Uterus (tissue), 4 donors: ENCODE data around the gene PDX1. TPM values are rescaled to one million over a fixed set of nuclear protein-coding genes. Genes with fewer than 3 reads are reported as not detected.

ENCODE experiments used
- DNase-seq, 2 donors: peaks; one replicate each; pipeline ENCODE4 v3.0.0-alpha.2; 2019 to 2020
- H3K27ac ChIP-seq, 2 donors: fragments of 200-600 bp; sonication (generic); 1 replicate in 1 of 2; 2 replicates in 1 of 2; pipeline ENCODE4 v1.5.1; 2016 to 2018
- H3K27me3 ChIP-seq, 2 donors: fragments of 200-600 bp; sonication (generic); one replicate each; pipeline ENCODE4 v1.5.1; 2018 to 2019; ENCODE audit warnings: control low read depth in 1 of 2
- H3K36me3 ChIP-seq, 2 donors: fragments of 200-600 bp; sonication (generic); one replicate each; pipeline ENCODE4 v1.5.1; 2019; ENCODE audit warnings: control low read depth in 1 of 2
- H3K4me1 ChIP-seq, 2 donors: fragments of 200-600 bp; sonication (generic); one replicate each; pipeline ENCODE4 v1.5.1; 2018 to 2019; ENCODE audit warnings: control low read depth in 1 of 2
- H3K4me3 ChIP-seq, 2 donors: fragments of 200-600 bp; sonication (generic); 1 replicate in 1 of 2; 2 replicates in 1 of 2; pipeline ENCODE4 v1.5.1; 2018 to 2019; ENCODE audit warnings: mild to moderate bottlenecking in 1 of 2
- H3K9me3 ChIP-seq, 2 donors: fragments of 200-600 bp; sonication (generic); one replicate each; pipeline ENCODE4 v1.5.1; 2019; ENCODE audit warnings: control low read depth in 1 of 2
- CTCF ChIP-seq, 4 experiments: fragments of 200-600 bp in 2 of 4; fragments of 450-650 bp in 2 of 4; sonication (generic) in 2 of 4; IDR thresholded peaks; one replicate each; pipeline ENCODE4 v1.5.1; 2016 to 2019; ENCODE audit warnings: antibody characterized with exemption in 4 of 4, mild to moderate bottlenecking in 2 of 4, moderate library complexity in 1 of 4
- POLR2A ChIP-seq, 2 donors: fragments of 450-650 bp; IDR thresholded peaks; one replicate each; pipeline ENCODE4 v1.6.1; 2016; ENCODE audit warnings: antibody characterized with exemption in 2 of 2, mild to moderate bottlenecking in 1 of 2, moderate library complexity in 1 of 2
- intact Hi-C: fragments of 100-400 bp; cut with DNase I; formaldehyde crosslinking; loops from one replicate; pipeline ENCODE4 v1.15.1; 2023; ENCODE audit warnings: low total_unique reads
- total RNA-seq, 4 donors: library from RNA; depleted of rRNA in 3 of 4; stranded (reverse); fragments of >200 nt in 3 of 4; gene quantifications; one replicate each; pipeline versions ENCODE4 v1.1.0 to v1.2.4, GENCODE V29; 2014 to 2023
- donor health status: DM: yes; HTN: yes; CAD: no.

Gene PDX1
- total RNA-seq, 4 donors from 2014 or later, result not detected

GRCh38 chr13:27969082-27969865 lies 49.5 kb downstream of the PDX1 start, which contains the start of gene CDX2:
TSS of gene CDX2 (minus strand) at chr13:27969315. CDS start at chr13:27969006, 309 bp downstream.
- Histone ChIP-seq H3K4me3 (peak within 1 kb of the TSS in 1 of 2 donors; percentile 16), H3K36me3 (no peaks in the 10 kb centered on the region), H3K27me3 (peaks cover 6 to 77% of the 10 kb centered on the region in 2 donors), H3K4me1 (peaks cover 0 to 8% of the 10 kb centered on the region in 2 donors), H3K27ac (no peak within 1 kb of the TSS), H3K9me3 (no peaks in the 10 kb centered on the region)
- DNase-seq, result no peak
- intact Hi-C loops, result no loop called here
- no peak for TF ChIP-seq CTCF (IDR thresholded peaks at IDR 0.05)
- no peak for TF ChIP-seq POLR2A (IDR thresholded peaks at IDR 0.05)

GRCh38 chr13:27969866-27970229 lies 50.0 kb downstream of the PDX1 start:
- no peak overlapping the region for H3K4me3 ChIP-seq
- H3K36me3 ChIP-seq, result no peaks in the 10 kb centered on the region
- no peaks in the 10 kb centered on the region for H3K9me3 ChIP-seq
- H3K27me3 ChIP-seq, result peaks cover 6 to 76% of the 10 kb centered on the region in 2 donors
- peaks cover 0 to 8% of the 10 kb centered on the region in 2 donors for H3K4me1 ChIP-seq
- DNase-seq, result no peak
- intact Hi-C loops, result no loop called here
- no peak overlapping the region for H3K27ac ChIP-seq
- no peak for TF ChIP-seq CTCF (IDR thresholded peaks at IDR 0.05)
- TF ChIP-seq POLR2A (IDR thresholded peaks at IDR 0.05), result no peak

- Histone ChIP-seq H3K4me3 (no peak overlapping the region), H3K36me3 (no peaks in the 10 kb centered on the region), H3K9me3 (no peaks in the 10 kb centered on the region), H3K4me1 (peaks cover 0 to 8% of the 10 kb centered on the region in 2 donors), H3K27ac (no peak overlapping the region), H3K27me3 (peaks cover 6 to 77% of the 10 kb centered on the region in 2 donors)
- intact Hi-C loops, result no loop called here
- TF ChIP-seq CTCF (IDR thresholded peaks at IDR 0.05) (no peak), POLR2A (IDR thresholded peaks at IDR 0.05) (no peak)
- no peak for DNase-seq
These were observed 50.8 kb downstream of the PDX1 start for GRCh38 chr13:27970382-27971235.

GRCh38 chr13:27971236-27971645 lies 51.4 kb downstream of the PDX1 start:
- Histone ChIP-seq H3K36me3 (no peaks in the 10 kb centered on the region), H3K4me3 (no peak overlapping the region), H3K4me1 (peaks cover 0 to 8% of the 10 kb centered on the region in 2 donors), H3K27me3 (peaks cover 6 to 75% of the 10 kb centered on the region in 2 donors), H3K27ac (no peak overlapping the region), H3K9me3 (no peaks in the 10 kb centered on the region)
- intact Hi-C loops, result no loop called here
- no peak for DNase-seq
- TF ChIP-seq CTCF (IDR thresholded peaks at IDR 0.05), result no peak
- no peak for TF ChIP-seq POLR2A (IDR thresholded peaks at IDR 0.05)
